HepG2 (cell line): ENCODE results near the gene OR5K4. TPM values are rescaled to one million over a fixed set of nuclear protein-coding genes. Genes with fewer than 3 reads are reported as not detected.

Experiments used
- polyA plus RNA-seq, 8 experiments: library from polyadenylated mRNA; depleted of rRNA in 3 of 8; stranded (reverse) in 7 of 8; unstranded in 1 of 8; fragments of >200 nt; fragmentation: Illumina TruSeq in 4 of 8; extraction: Trizol in 4 of 8; gene quantifications; 2 replicates each; pipeline versions ENCODE4 v1.2.1 to v1.2.3, GENCODE V29; 2011 to 2016; ENCODE audit warnings: low read depth in 4 of 8, missing spikeins in 1 of 8, mixed read lengths in 1 of 8; ENCODE audit not compliant: insufficient read depth in 1 of 8
- total RNA-seq, 5 experiments: library from RNA; depleted of rRNA; stranded (reverse); fragments of >200 nt; fragmentation: Illumina TruSeq; extraction: Trizol; gene quantifications; 2 replicates each; pipeline ENCODE4 v1.2.3, GENCODE V29; 2016; ENCODE audit warnings: low read depth in 1 of 5

Gene OR5K4
- total and polyA plus RNA-seq, 2 of the 13 experiments (the other 11 are each of a cell fraction or from before 2014, with no cell fraction given), result not detected

Other genes starting within 250 kb of the OR5K4 start
- gene OR5H1, start 223.1 kb upstream of the OR5K4 start, total RNA-seq (2016; rRNA removed; fragmentation: Illumina TruSeq; extraction: Trizol), result not detected in 2 replicates
- gene OR5H1, start 223.1 kb upstream of the OR5K4 start, polyA plus RNA-seq (2011; rRNA removed), result not detected in 2 replicates
- not detected in 2 replicates for gene OR5H14, start 206.4 kb upstream of the OR5K4 start, total RNA-seq (2016; rRNA removed; fragmentation: Illumina TruSeq; extraction: Trizol)
- gene OR5H14, start 206.4 kb upstream of the OR5K4 start, polyA plus RNA-seq (2011; rRNA removed), result not detected in 2 replicates
- gene OR5H15, start 187.2 kb upstream of the OR5K4 start, total RNA-seq (2016; rRNA removed; fragmentation: Illumina TruSeq; extraction: Trizol), result not detected in 2 replicates
- gene OR5H15, start 187.2 kb upstream of the OR5K4 start, polyA plus RNA-seq (2011; rRNA removed), result not detected in 2 replicates
- gene OR5H6, start 89.6 kb upstream of the OR5K4 start, total RNA-seq (2016; rRNA removed; fragmentation: Illumina TruSeq; extraction: Trizol), result not detected in 2 replicates
- 0.09 TPM in 1 of 2 replicates, not detected in the other for gene OR5H6, start 89.6 kb upstream of the OR5K4 start, polyA plus RNA-seq (2011; rRNA removed)
- not detected in 2 replicates for gene OR5H2, start 71.3 kb upstream of the OR5K4 start, total RNA-seq (2016; rRNA removed; fragmentation: Illumina TruSeq; extraction: Trizol)
- not detected in 2 replicates for gene OR5H2, start 71.3 kb upstream of the OR5K4 start, polyA plus RNA-seq (2011; rRNA removed)
- gene OR5K3, start 36.8 kb downstream of the OR5K4 start, total RNA-seq (2016; rRNA removed; fragmentation: Illumina TruSeq; extraction: Trizol), result not detected in 2 replicates
- not detected in 2 replicates for gene OR5K3, start 36.8 kb downstream of the OR5K4 start, polyA plus RNA-seq (2011; rRNA removed)
- not detected in 2 replicates for gene OR5K1, start 109.3 kb downstream of the OR5K4 start, total RNA-seq (2016; rRNA removed; fragmentation: Illumina TruSeq; extraction: Trizol)
- not detected in 2 replicates for gene OR5K1, start 109.3 kb downstream of the OR5K4 start, polyA plus RNA-seq (2011; rRNA removed)
- not detected in 2 replicates for gene OR5K2, start 143.8 kb downstream of the OR5K4 start, total RNA-seq (2016; rRNA removed; fragmentation: Illumina TruSeq; extraction: Trizol)
- not detected in 2 replicates for gene OR5K2, start 143.8 kb downstream of the OR5K4 start, polyA plus RNA-seq (2011; rRNA removed)
- 30.3 and 50.8 TPM in 2 replicates for gene CLDND1, start 169.0 kb downstream of the OR5K4 start, total RNA-seq (2016; rRNA removed; fragmentation: Illumina TruSeq; extraction: Trizol)
- 103 and 121 TPM in 2 replicates for gene CLDND1, start 169.0 kb downstream of the OR5K4 start, polyA plus RNA-seq (2011; rRNA removed)
- not detected in 2 replicates for gene GPR15, start 178.1 kb downstream of the OR5K4 start, total RNA-seq (2016; rRNA removed; fragmentation: Illumina TruSeq; extraction: Trizol)
- not detected in 2 replicates for gene GPR15, start 178.1 kb downstream of the OR5K4 start, polyA plus RNA-seq (2011; rRNA removed)
- 35.2 and 37.2 TPM in 2 replicates for gene CPOX, start 239.8 kb downstream of the OR5K4 start, total RNA-seq (2016; rRNA removed; fragmentation: Illumina TruSeq; extraction: Trizol)
- gene CPOX, start 239.8 kb downstream of the OR5K4 start, polyA plus RNA-seq (2011; rRNA removed), result 26.2 and 34.2 TPM in 2 replicates